Mesenchymal stem cell (in vitro differentiated cells and primary cell): ENCODE measurements around the gene MSL1.

ENCODE experiments used
- DNase-seq: peaks from one replicate; pipeline ENCODE4 v3.0.0-alpha.2; 2013
- H2AFZ ChIP-seq: one replicate; pipeline ENCODE4 v1.6.1; 2013; ENCODE audit warnings: low read depth, mild to moderate bottlenecking, control low read depth, inconsistent platforms, low read length, moderate library complexity
- H2AK5ac ChIP-seq: 2 replicates; pipeline ENCODE4 v1.6.1; 2013; ENCODE audit warnings: low read length, moderate library complexity, mild to moderate bottlenecking, inconsistent platforms; ENCODE audit not compliant: severe bottlenecking
- H2BK120ac ChIP-seq: one replicate; pipeline ENCODE4 v1.6.1; 2013; ENCODE audit warnings: low read depth, mild to moderate bottlenecking, inconsistent platforms, low read length, moderate library complexity
- H2BK12ac ChIP-seq, 2 experiments: one replicate each; pipeline ENCODE4 v1.6.1; 2013; ENCODE audit warnings: inconsistent platforms in 2 of 2, low read length in 2 of 2, mild to moderate bottlenecking in 2 of 2, moderate library complexity in 2 of 2, control low read depth in 1 of 2
- H2BK15ac ChIP-seq: one replicate; pipeline ENCODE4 v1.6.1; 2013; ENCODE audit warnings: mild to moderate bottlenecking, low read depth, inconsistent platforms; ENCODE audit not compliant: poor library complexity, severe bottlenecking
- H2BK5ac ChIP-seq: 2 replicates; pipeline ENCODE4 v1.6.1; 2013; ENCODE audit warnings: low read depth, mild to moderate bottlenecking, low read length, control low read depth, inconsistent platforms; ENCODE audit not compliant: poor library complexity, severe bottlenecking
- H3K14ac ChIP-seq, 2 experiments: one replicate each; pipeline ENCODE4 v1.6.1; 2013; ENCODE audit warnings: inconsistent platforms in 2 of 2, low read length in 2 of 2, control low read depth in 1 of 2, mild to moderate bottlenecking in 1 of 2, moderate library complexity in 1 of 2
- H3K18ac ChIP-seq, 2 experiments: one replicate each; pipeline ENCODE4 v1.6.1; 2013; ENCODE audit warnings: inconsistent platforms in 2 of 2, low read length in 2 of 2, control low read depth in 1 of 2, low read depth in 1 of 2, mild to moderate bottlenecking in 1 of 2
- H3K23ac ChIP-seq, 2 experiments: one replicate each; pipeline ENCODE4 v1.6.1; 2013; ENCODE audit warnings: inconsistent platforms in 2 of 2, low read length in 2 of 2, mild to moderate bottlenecking in 2 of 2, moderate library complexity in 2 of 2, control low read depth in 1 of 2
- H3K27ac ChIP-seq: 2 replicates; pipeline ENCODE4 v1.5.1; 2013; ENCODE audit warnings: mild to moderate bottlenecking, moderate library complexity, low read length, control low read depth, inconsistent platforms; ENCODE audit not compliant: poor library complexity, severe bottlenecking
- H3K27me3 ChIP-seq, 2 experiments: 2 replicates each; pipeline versions ENCODE4 v1.6.1 to v1.7.0; 2013; ENCODE audit warnings: low read length in 2 of 2, mild to moderate bottlenecking in 2 of 2, moderate library complexity in 2 of 2, control low read depth in 1 of 2, inconsistent platforms in 1 of 2; ENCODE audit not compliant: control insufficient read depth in 1 of 2, insufficient read depth in 1 of 2
- H3K36me3 ChIP-seq, 2 experiments: 2 replicates each; pipeline versions ENCODE4 v1.6.1 to v1.7.0; 2013; ENCODE audit warnings: low read length in 2 of 2, control low read depth in 1 of 2, inconsistent platforms in 1 of 2, low read depth in 1 of 2, mild to moderate bottlenecking in 1 of 2; ENCODE audit not compliant: insufficient read depth in 2 of 2, control insufficient read depth in 1 of 2
- H3K4ac ChIP-seq, 2 experiments: one replicate each; pipeline ENCODE4 v1.6.1; 2013; ENCODE audit warnings: inconsistent platforms in 2 of 2, low read length in 2 of 2, mild to moderate bottlenecking in 2 of 2, moderate library complexity in 2 of 2, control low read depth in 1 of 2, low read depth in 1 of 2
- H3K4me1 ChIP-seq: 2 replicates; pipeline ENCODE4 v1.6.1; 2013; ENCODE audit warnings: low read depth, low read length, control low read depth; ENCODE audit not compliant: control insufficient read depth, insufficient read depth
- H3K4me2 ChIP-seq: 2 replicates; pipeline ENCODE4 v1.6.1; 2013; ENCODE audit warnings: low read length, mild to moderate bottlenecking, inconsistent platforms; ENCODE audit not compliant: poor library complexity, severe bottlenecking
- H3K4me3 ChIP-seq, 2 experiments: 2 replicates each; pipeline versions ENCODE4 v1.5.1 to v1.7.0; 2013; ENCODE audit warnings: low read length in 2 of 2, mild to moderate bottlenecking in 2 of 2, control low read depth in 1 of 2, low read depth in 1 of 2; ENCODE audit not compliant: insufficient read depth in 1 of 2
- H3K79me1 ChIP-seq: replicated peaks from 2 replicates; pipeline ENCODE4 v1.6.1; 2013; ENCODE audit warnings: mild to moderate bottlenecking, control low read depth, low read length, inconsistent platforms; ENCODE audit not compliant: poor library complexity, severe bottlenecking
- H3K9ac ChIP-seq: 2 replicates; pipeline ENCODE4 v1.7.0; 2013; ENCODE audit warnings: mild to moderate bottlenecking, low read length, moderate library complexity
- H3K9me3 ChIP-seq: 2 replicates; pipeline ENCODE4 v1.7.0; 2013; ENCODE audit warnings: mild to moderate bottlenecking, low read length; ENCODE audit not compliant: control insufficient read depth
- H4K8ac ChIP-seq: one replicate; pipeline ENCODE4 v1.6.1; 2013; ENCODE audit warnings: inconsistent platforms, mild to moderate bottlenecking, low read length, moderate library complexity
- H4K91ac ChIP-seq: one replicate; pipeline ENCODE4 v1.6.1; 2013; ENCODE audit warnings: mild to moderate bottlenecking, low read length, inconsistent platforms
- WGBS: methylation state at CpG from one replicate; pipeline ENCODE4 v1.1.7; 2013; ENCODE audit warnings: mixed read lengths; 5-methylcytosine and 5-hydroxymethylcytosine counted together

Gene MSL1

DNA sequence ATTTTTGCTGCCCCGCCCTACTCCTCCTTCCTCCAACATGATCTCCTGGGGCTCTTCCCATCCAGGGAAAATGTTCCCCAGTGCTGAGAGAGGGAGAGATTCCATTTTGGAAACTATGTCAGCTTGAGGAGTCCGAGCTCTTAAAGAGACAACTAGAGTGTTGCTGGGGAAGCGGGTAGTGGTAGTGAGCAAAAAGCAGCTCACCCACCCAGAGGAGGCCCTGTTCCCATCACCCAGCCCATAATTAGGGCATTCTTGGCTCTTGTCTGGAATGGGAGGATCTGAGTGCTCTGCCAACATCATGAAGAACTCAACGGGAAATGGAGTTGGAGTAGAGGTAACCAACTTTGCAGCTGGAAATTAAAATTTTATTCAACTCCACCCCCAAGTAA lies 9.1 kb upstream of the MSL1 start:
- Histone ChIP-seq H2BK120ac (peak overlapping the region; percentile 76), H2BK5ac (no peak overlapping the region), H4K8ac (peak overlapping the region; percentile 76), H2BK15ac (no peak overlapping the region), H3K23ac (no peak overlapping the region), H3K9ac (peak overlapping the region; percentile 85), H4K91ac (peak overlapping the region; percentile 78), H3K27me3 (no peaks in the 10 kb centered on the region), H3K4ac (peak overlapping the region in 1 of 2 experiments; percentile 89), H2AFZ (no peak overlapping the region), H3K14ac (no peak overlapping the region), H3K4me1 (peaks cover 31% of the 10 kb centered on the region), H2AK5ac (peak overlapping the region; percentile 73), H3K9me3 (no peaks in the 10 kb centered on the region), H3K79me1 (peaks cover 2% of the 10 kb centered on the region), H3K18ac (peak overlapping the region; percentile 7 to 11), H3K36me3 (no peaks in the 10 kb centered on the region), H2BK12ac (peak overlapping the region; percentile 49 to 93), H3K4me3 (peak overlapping the region in 1 of 2 experiments; percentile 71), H3K27ac (peak overlapping the region; percentile 26), H3K4me2 (no peak overlapping the region)
- no peak for DNase-seq
- 86% methylated on average over 2 of the region's 4 CpGs for WGBS

DNA sequence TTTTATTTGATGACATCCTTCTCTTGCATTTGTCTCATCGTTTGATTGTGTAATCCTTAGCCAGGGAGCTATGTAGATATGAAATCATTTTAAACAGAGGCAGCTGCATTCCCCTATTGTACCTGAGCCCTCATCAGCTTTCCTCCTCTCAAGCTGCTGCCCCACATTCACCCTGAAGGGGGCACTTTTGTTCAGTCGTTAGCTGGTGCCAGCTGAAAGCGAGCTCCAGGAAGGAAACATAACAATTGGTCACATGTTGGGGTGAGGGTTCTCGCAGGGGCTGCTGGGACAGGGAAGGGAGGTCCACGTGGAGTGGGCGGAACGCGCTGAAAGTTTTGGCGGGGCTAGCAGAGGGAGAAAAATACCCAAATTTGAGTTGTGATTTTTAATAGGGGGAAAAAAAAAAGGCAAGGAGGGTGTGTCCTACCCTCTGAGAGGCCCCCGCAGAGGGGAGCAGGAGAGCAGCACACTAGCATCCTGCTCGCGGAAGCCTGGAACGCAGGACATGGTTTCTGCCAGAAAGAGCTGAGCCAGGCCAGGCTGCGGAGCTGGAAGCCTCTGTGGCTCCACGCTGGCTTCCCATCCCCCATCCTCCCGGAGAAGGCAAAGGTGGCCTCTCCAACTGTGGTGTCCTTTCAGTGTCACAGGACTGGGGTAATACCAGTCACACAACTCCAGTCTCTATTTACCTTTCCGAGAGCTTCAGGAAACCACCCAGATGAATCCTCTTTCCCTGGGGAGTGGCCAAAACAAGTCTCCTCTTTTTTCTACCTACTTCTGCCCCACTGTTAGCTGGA lies 8.5 kb upstream of the MSL1 start:
- no peak overlapping the region for H2AFZ ChIP-seq
- H2BK15ac ChIP-seq, result peak overlapping the region; percentile 90
- H3K79me1 ChIP-seq, result peaks cover 4% of the 10 kb centered on the region
- peak overlapping the region; percentile 97 for H2BK5ac ChIP-seq
- H3K4me2 ChIP-seq, result peak overlapping the region; percentile 80
- H3K27me3 ChIP-seq, result no peaks in the 10 kb centered on the region
- H3K4me1 ChIP-seq, result peaks cover 25% of the 10 kb centered on the region
- H3K23ac ChIP-seq, result no peak overlapping the region
- H3K36me3 ChIP-seq, result no peaks in the 10 kb centered on the region
- peak overlapping the region; percentile 17 to 32 for H2BK12ac ChIP-seq
- H2AK5ac ChIP-seq, result peak overlapping the region; percentile 78
- H3K18ac ChIP-seq, result peak overlapping the region; percentile 63 to 92
- peak overlapping the region; percentile 98 for H3K27ac ChIP-seq
- WGBS, result 2% methylated on average over 16 of the region's 17 CpGs
- peak; percentile 94 for DNase-seq
- no peaks in the 10 kb centered on the region for H3K9me3 ChIP-seq
- peak overlapping the region; percentile 30 to 71 for H3K4me3 ChIP-seq
- H3K4ac ChIP-seq, result peak overlapping the region; percentile 76 to 77
- H4K91ac ChIP-seq, result peak overlapping the region; percentile 93
- no peak overlapping the region for H3K14ac ChIP-seq
- H3K9ac ChIP-seq, result peak overlapping the region; percentile 85
- H2BK120ac ChIP-seq, result peak overlapping the region; percentile 89
- peak overlapping the region; percentile 97 for H4K8ac ChIP-seq

DNA sequence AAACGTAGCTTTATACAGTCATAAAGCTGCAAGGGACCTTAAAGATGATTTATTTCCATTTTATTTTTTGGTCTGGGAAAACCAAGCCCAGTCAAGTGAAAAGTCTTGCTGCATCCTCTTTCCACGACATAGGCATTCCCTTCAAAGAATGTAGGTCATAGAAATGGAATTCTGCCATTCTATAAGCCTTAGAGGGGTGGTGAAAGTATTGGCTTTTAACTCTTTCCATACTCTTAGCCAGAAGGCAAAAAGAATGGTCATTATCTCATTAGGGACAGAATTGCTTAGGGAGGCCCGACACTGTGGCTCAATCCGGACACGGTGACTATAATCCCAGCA lies 7.9 kb upstream of the MSL1 start:
- Histone ChIP-seq H3K14ac (no peak overlapping the region), H2BK120ac (peak overlapping the region; percentile 82), H4K8ac (peak overlapping the region; percentile 97), H3K4me1 (peaks cover 25% of the 10 kb centered on the region), H3K27me3 (no peaks in the 10 kb centered on the region), H2BK5ac (peak overlapping the region; percentile 85), H2BK15ac (no peak overlapping the region), H3K79me1 (peaks cover 4% of the 10 kb centered on the region), H4K91ac (no peak overlapping the region), H2AFZ (no peak overlapping the region), H2AK5ac (peak overlapping the region; percentile 82), H3K18ac (peak overlapping the region; percentile 65 to 92), H3K4me2 (peak overlapping the region; percentile 80), H3K27ac (peak overlapping the region; percentile 98), H3K36me3 (no peaks in the 10 kb centered on the region), H2BK12ac (no peak overlapping the region), H3K9ac (peak overlapping the region; percentile 85), H3K4ac (peak overlapping the region; percentile 58 to 76), H3K4me3 (peak overlapping the region in 1 of 2 experiments; percentile 71), H3K23ac (no peak overlapping the region), H3K9me3 (no peaks in the 10 kb centered on the region)
- 67% methylated on average over 3 of the region's 5 CpGs for WGBS
- DNase-seq, result peak; percentile 62

DNA sequence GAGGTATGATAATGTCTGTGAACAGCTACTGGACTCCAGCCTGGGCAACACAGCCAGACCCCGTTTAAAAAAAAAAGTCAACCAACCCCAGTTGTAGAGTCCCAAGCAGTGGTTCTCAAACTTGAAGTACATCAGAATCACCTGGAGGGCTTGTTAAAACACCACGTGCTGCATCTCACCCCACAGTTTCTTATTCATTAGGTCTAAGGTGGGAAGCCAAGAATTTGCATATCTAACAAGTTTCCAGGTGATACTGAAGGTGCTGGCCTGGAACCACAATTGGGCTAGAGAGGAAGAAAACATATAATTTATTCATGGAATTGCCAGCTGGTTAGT lies 6.7 kb upstream of the MSL1 start:
- Histone ChIP-seq H3K36me3 (peaks cover 3 to 4% of the 10 kb centered on the region in 2 experiments), H3K9ac (no peak overlapping the region), H4K91ac (peak overlapping the region; percentile 64), H3K9me3 (no peaks in the 10 kb centered on the region), H3K14ac (no peak overlapping the region), H3K27ac (peak overlapping the region; percentile 98), H2BK12ac (peak overlapping the region in 1 of 2 experiments; percentile 45), H3K27me3 (no peaks in the 10 kb centered on the region), H3K4ac (no peak overlapping the region), H3K4me3 (no peak overlapping the region), H2BK5ac (peak overlapping the region; percentile 37), H3K4me1 (peaks cover 27% of the 10 kb centered on the region), H4K8ac (peak overlapping the region; percentile 33), H3K4me2 (peak overlapping the region; percentile 10), H2AK5ac (peak overlapping the region; percentile 83), H2AFZ (no peak overlapping the region), H3K23ac (no peak overlapping the region), H3K79me1 (peaks cover 7% of the 10 kb centered on the region), H2BK15ac (no peak overlapping the region), H3K18ac (no peak overlapping the region), H2BK120ac (no peak overlapping the region)
- DNase-seq, result no peak
- WGBS, result 56% methylated on average over 1 of the region's 2 CpGs
